Measurements from ENCODE around the gene FAM32A.
A peak's percentile ranks its signal among the peaks of the same experiment; 100 is the strongest.

Gene FAM32A

GRCh38 chr19:16200038-16201010, 15.1 kb downstream of the FAM32A start:
- peaks cover 0 to 46% (median 37%) of the 10 kb centered on the region in 5 donors for H3K36me3 ChIP-seq (ENCODE audit: control insufficient read depth in 5 of 5, insufficient read depth in 5 of 5, low read length in 5 of 5)
- peak overlapping the region; percentile 97 for H3K27ac ChIP-seq (ENCODE audit: low read depth, low read length)
- H3K4me1 ChIP-seq (ENCODE audit: control insufficient read depth in 5 of 5, insufficient read depth in 5 of 5, low read length in 5 of 5), result peaks cover 16 to 55% (median 50%) of the 10 kb centered on the region in 5 donors
- peak overlapping the region in 1 of 5 donors; percentile 44 for H3K9ac ChIP-seq (ENCODE audit: low read length in 5 of 5)
- H3K9me3 ChIP-seq (ENCODE audit: control insufficient read depth in 5 of 5, low read length in 5 of 5), result no peaks in the 10 kb centered on the region
- H3K27me3 ChIP-seq (ENCODE audit: control insufficient read depth in 5 of 5, insufficient read depth in 4 of 5, low read length in 5 of 5), result no peaks in the 10 kb centered on the region
- H3K4me3 ChIP-seq (ENCODE audit: low read depth in 1 of 5, low read length in 5 of 5), result peak overlapping the region in 1 of 5 donors; percentile 27

GRCh38 chr19:16201011-16201391, 15.8 kb downstream of the FAM32A start:
- Histone ChIP-seq H3K9ac (ENCODE audit: low read length in 5 of 5) (no peak overlapping the region), H3K27ac (ENCODE audit: low read depth, low read length) (no peak overlapping the region), H3K4me1 (ENCODE audit: control insufficient read depth in 5 of 5, insufficient read depth in 5 of 5, low read length in 5 of 5) (peaks cover 16 to 61% (median 56%) of the 10 kb centered on the region in 5 donors), H3K9me3 (ENCODE audit: control insufficient read depth in 5 of 5, low read length in 5 of 5) (no peaks in the 10 kb centered on the region), H3K27me3 (ENCODE audit: control insufficient read depth in 5 of 5, insufficient read depth in 4 of 5, low read length in 5 of 5) (no peaks in the 10 kb centered on the region), H3K4me3 (ENCODE audit: low read depth in 1 of 5, low read length in 5 of 5) (no peak overlapping the region), H3K36me3 (ENCODE audit: control insufficient read depth in 5 of 5, insufficient read depth in 5 of 5, low read length in 5 of 5) (peaks cover 0 to 53% (median 43%) of the 10 kb centered on the region in 5 donors)

GRCh38 chr19:16202320-16203255, 17.4 kb downstream of the FAM32A start:
- peaks cover 0 to 69% (median 59%) of the 10 kb centered on the region in 5 donors for H3K36me3 ChIP-seq (ENCODE audit: control insufficient read depth in 5 of 5, insufficient read depth in 5 of 5, low read length in 5 of 5)
- no peaks in the 10 kb centered on the region for H3K9me3 ChIP-seq (ENCODE audit: control insufficient read depth in 5 of 5, low read length in 5 of 5)
- no peak overlapping the region for H3K27ac ChIP-seq (ENCODE audit: low read depth, low read length)
- no peak overlapping the region for H3K4me3 ChIP-seq (ENCODE audit: low read depth in 1 of 5, low read length in 5 of 5)
- H3K4me1 ChIP-seq (ENCODE audit: control insufficient read depth in 5 of 5, insufficient read depth in 5 of 5, low read length in 5 of 5), result peaks cover 13 to 55% (median 51%) of the 10 kb centered on the region in 5 donors
- no peaks in the 10 kb centered on the region for H3K27me3 ChIP-seq (ENCODE audit: control insufficient read depth in 5 of 5, insufficient read depth in 4 of 5, low read length in 5 of 5)
- no peak overlapping the region for H3K9ac ChIP-seq (ENCODE audit: low read length in 5 of 5)

- no peak overlapping the region for H3K27ac ChIP-seq (ENCODE audit: low read depth, low read length)
- no peak overlapping the region for H3K4me3 ChIP-seq (ENCODE audit: low read depth in 1 of 5, low read length in 5 of 5)
- H3K9me3 ChIP-seq (ENCODE audit: control insufficient read depth in 5 of 5, low read length in 5 of 5), result no peaks in the 10 kb centered on the region
- no peak overlapping the region for H3K9ac ChIP-seq (ENCODE audit: low read length in 5 of 5)
- H3K36me3 ChIP-seq (ENCODE audit: control insufficient read depth in 5 of 5, insufficient read depth in 5 of 5, low read length in 5 of 5), result peaks cover 2 to 78% (median 68%) of the 10 kb centered on the region in 5 donors
- H3K4me1 ChIP-seq (ENCODE audit: control insufficient read depth in 5 of 5, insufficient read depth in 5 of 5, low read length in 5 of 5), result peaks cover 13 to 50% (median 45%) of the 10 kb centered on the region in 5 donors
- H3K27me3 ChIP-seq (ENCODE audit: control insufficient read depth in 5 of 5, insufficient read depth in 4 of 5, low read length in 5 of 5), result no peaks in the 10 kb centered on the region
These were observed 18.2 kb downstream of the FAM32A start for GRCh38 chr19:16203256-16204004.

- Histone ChIP-seq H3K27me3 (ENCODE audit: control insufficient read depth in 5 of 5, insufficient read depth in 4 of 5, low read length in 5 of 5) (no peaks in the 10 kb centered on the region), H3K36me3 (ENCODE audit: control insufficient read depth in 5 of 5, insufficient read depth in 5 of 5, low read length in 5 of 5) (peaks cover 2 to 83% (median 73%) of the 10 kb centered on the region in 5 donors), H3K27ac (ENCODE audit: low read depth, low read length) (no peak overlapping the region), H3K9ac (ENCODE audit: low read length in 5 of 5) (no peak overlapping the region), H3K9me3 (ENCODE audit: control insufficient read depth in 5 of 5, low read length in 5 of 5) (no peaks in the 10 kb centered on the region), H3K4me3 (ENCODE audit: low read depth in 1 of 5, low read length in 5 of 5) (no peak overlapping the region), H3K4me1 (ENCODE audit: control insufficient read depth in 5 of 5, insufficient read depth in 5 of 5, low read length in 5 of 5) (peaks cover 12 to 45% (median 39%) of the 10 kb centered on the region in 5 donors)
These were observed 18.7 kb downstream of the FAM32A start for GRCh38 chr19:16204005-16204294.

DNA sequence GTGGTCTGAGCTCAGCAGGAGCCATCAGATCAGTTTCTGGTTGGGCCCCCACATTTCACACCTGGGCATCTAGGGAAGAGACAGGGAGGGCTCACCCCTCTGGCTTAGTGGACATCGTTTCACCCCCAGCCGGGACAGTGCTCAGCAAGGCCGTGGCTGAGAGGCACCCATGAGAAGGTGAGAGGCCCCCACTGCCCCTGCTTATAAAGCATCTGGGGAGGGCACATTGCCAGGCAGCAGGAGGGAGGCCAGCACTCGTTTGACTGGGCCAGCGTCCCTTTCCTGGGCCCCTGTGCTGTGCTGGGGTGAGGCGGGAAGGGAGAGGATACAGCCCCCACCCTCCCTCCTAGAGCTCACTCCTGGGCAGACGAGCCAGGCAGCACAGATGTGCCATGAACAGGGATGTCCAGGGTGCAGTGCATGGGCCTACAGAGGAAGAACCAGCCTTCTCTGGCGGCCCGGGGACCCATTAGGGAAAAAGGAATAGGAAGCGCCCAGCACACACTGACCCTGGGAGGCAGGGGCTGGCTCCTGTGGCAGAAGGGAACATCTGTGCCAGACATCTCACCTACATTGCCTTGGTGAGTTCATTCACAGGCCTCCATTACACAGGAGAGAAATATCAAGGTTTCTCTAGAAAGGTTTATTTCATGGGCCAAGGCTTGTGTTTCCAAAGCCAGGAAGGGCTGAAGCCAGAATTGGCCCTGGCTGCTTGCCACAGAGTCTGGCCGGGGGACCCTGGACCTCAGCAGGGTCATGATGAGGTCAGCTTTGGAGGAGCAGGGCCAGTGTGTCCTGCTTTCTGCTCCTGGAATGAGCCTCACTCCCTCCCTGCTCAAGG, 20.2 kb downstream of the FAM32A start:
- Histone ChIP-seq H3K27me3 (ENCODE audit: control insufficient read depth in 5 of 5, insufficient read depth in 4 of 5, low read length in 5 of 5) (no peaks in the 10 kb centered on the region), H3K36me3 (ENCODE audit: control insufficient read depth in 5 of 5, insufficient read depth in 5 of 5, low read length in 5 of 5) (peaks cover 6 to 95% (median 88%) of the 10 kb centered on the region in 5 donors), H3K9me3 (ENCODE audit: control insufficient read depth in 5 of 5, low read length in 5 of 5) (no peaks in the 10 kb centered on the region), H3K9ac (ENCODE audit: low read length in 5 of 5) (peak overlapping the region in 3 of 5 donors; percentile 9 to 35 (median 29)), H3K4me1 (ENCODE audit: control insufficient read depth in 5 of 5, insufficient read depth in 5 of 5, low read length in 5 of 5) (peaks cover 6 to 30% (median 25%) of the 10 kb centered on the region in 5 donors), H3K27ac (ENCODE audit: low read depth, low read length) (no peak overlapping the region), H3K4me3 (ENCODE audit: low read depth in 1 of 5, low read length in 5 of 5) (no peak overlapping the region)

DNA sequence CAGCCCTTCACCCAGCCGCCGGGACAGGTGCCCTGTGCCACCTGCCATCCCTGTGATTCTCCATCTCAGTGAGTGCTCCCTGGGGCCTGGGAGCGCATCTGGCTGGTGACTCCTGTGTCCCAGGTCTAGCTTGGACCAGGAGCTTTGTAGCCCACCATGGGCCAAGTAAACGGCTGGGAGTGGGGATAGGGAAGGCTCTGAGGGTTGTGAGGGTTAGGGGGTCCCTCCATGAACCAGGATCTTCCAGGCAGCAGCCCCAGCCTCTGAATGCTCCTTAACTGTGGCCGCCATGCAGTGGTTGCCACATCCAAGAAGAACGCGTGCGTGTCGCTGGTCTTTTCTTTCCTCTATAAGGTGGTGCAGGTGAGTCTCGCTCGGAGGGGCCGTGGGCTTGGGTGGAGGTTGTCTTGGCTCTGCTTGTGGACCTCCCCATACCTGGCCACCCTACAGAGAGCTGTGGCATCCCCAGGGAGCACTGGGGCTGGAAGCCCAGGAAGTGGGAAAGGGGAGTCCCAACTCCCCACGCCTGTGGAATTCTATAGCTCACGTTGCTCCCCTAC, 20.9 kb downstream of the FAM32A start:
- Histone ChIP-seq H3K9ac (ENCODE audit: low read length in 5 of 5) (peak overlapping the region in 3 of 5 donors; percentile 9 to 35 (median 29)), H3K9me3 (ENCODE audit: control insufficient read depth in 5 of 5, low read length in 5 of 5) (no peaks in the 10 kb centered on the region), H3K27me3 (ENCODE audit: control insufficient read depth in 5 of 5, insufficient read depth in 4 of 5, low read length in 5 of 5) (no peaks in the 10 kb centered on the region), H3K36me3 (ENCODE audit: control insufficient read depth in 5 of 5, insufficient read depth in 5 of 5, low read length in 5 of 5) (peaks cover 6 to 94% (median 86%) of the 10 kb centered on the region in 5 donors), H3K27ac (ENCODE audit: low read depth, low read length) (no peak overlapping the region), H3K4me3 (ENCODE audit: low read depth in 1 of 5, low read length in 5 of 5) (no peak overlapping the region), H3K4me1 (ENCODE audit: control insufficient read depth in 5 of 5, insufficient read depth in 5 of 5, low read length in 5 of 5) (peaks cover 6 to 25% (median 18%) of the 10 kb centered on the region in 5 donors)

DNA sequence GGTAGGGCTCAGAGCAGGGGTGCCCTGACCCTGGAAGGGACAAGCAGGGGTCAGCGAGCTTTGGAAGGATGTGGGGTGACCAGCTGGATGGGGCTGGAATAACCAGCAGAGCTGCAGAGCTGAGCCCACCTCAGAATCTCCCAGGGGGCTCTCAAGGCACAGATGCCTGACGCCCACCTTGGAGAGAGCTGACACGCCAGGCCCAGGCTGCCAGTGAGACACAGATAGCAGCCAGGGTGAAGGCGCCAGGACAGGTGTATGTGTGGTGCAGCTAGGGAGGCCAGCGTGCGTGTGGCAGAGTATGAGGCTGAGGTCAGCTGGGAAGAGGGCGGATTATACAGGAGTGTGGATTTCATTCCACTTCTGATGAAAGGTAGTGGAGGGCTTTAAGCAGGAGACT, 21.4 kb downstream of the FAM32A start:
- Histone ChIP-seq H3K4me1 (ENCODE audit: control insufficient read depth in 5 of 5, insufficient read depth in 5 of 5, low read length in 5 of 5) (peaks cover 6 to 25% (median 18%) of the 10 kb centered on the region in 5 donors), H3K27me3 (ENCODE audit: control insufficient read depth in 5 of 5, insufficient read depth in 4 of 5, low read length in 5 of 5) (no peaks in the 10 kb centered on the region), H3K9me3 (ENCODE audit: control insufficient read depth in 5 of 5, low read length in 5 of 5) (no peaks in the 10 kb centered on the region), H3K9ac (ENCODE audit: low read length in 5 of 5) (no peak overlapping the region), H3K36me3 (ENCODE audit: control insufficient read depth in 5 of 5, insufficient read depth in 5 of 5, low read length in 5 of 5) (peaks cover 6 to 94% (median 87%) of the 10 kb centered on the region in 5 donors), H3K27ac (ENCODE audit: low read depth, low read length) (no peak overlapping the region), H3K4me3 (ENCODE audit: low read depth in 1 of 5, low read length in 5 of 5) (no peak overlapping the region)
